CD8-positive, alpha-beta memory T cell (primary cell): ENCODE data around the gene ANTXR1. TPM values are rescaled to one million over a fixed set of nuclear protein-coding genes. Genes with fewer than 3 reads are reported as not detected.

ENCODE experiments used
- CTCF ChIA-PET: fragments of 350-600 bp; sonication (Branson Sonifier 250); formaldehyde crosslinking; loops from one replicate; lab custom pipeline; 2021; ENCODE audit warnings: antibody characterized with exemption; lab: Charles Lee
- POLR2A ChIA-PET: fragments of 350-600 bp; sonication (Branson Sonifier 250); formaldehyde crosslinking; loops from one replicate; lab custom pipeline; 2021; ENCODE audit warnings: antibody characterized with exemption; lab: Charles Lee
- DNase-seq, 5 donors: peaks; one replicate each; pipeline versions ENCODE4 v3.0.0 to v3.0.0-alpha.2; 2020 to 2022; ENCODE audit warnings: mixed read lengths in 1 of 5
- H3K27ac ChIP-seq: one replicate; pipeline ENCODE4 v1.7.0; 2013; ENCODE audit warnings: low read depth, mild to moderate bottlenecking, low read length, moderate library complexity
- H3K27me3 ChIP-seq: 2 replicates; pipeline ENCODE4 v1.7.0; 2013; ENCODE audit warnings: low read length, mild to moderate bottlenecking; ENCODE audit not compliant: insufficient read depth, poor library complexity, severe bottlenecking
- H3K36me3 ChIP-seq: 2 replicates; pipeline ENCODE4 v1.7.0; 2013; ENCODE audit warnings: mild to moderate bottlenecking, low read length, moderate library complexity; ENCODE audit not compliant: insufficient read depth
- H3K4me1 ChIP-seq: 2 replicates; pipeline ENCODE4 v1.7.0; 2013; ENCODE audit warnings: mild to moderate bottlenecking, low read length, moderate library complexity; ENCODE audit not compliant: insufficient read depth
- H3K4me3 ChIP-seq: 2 replicates; pipeline ENCODE4 v1.7.0; 2013; ENCODE audit warnings: mild to moderate bottlenecking, low read length
- H3K9me3 ChIP-seq: 2 replicates; pipeline ENCODE4 v1.7.0; 2013; ENCODE audit warnings: mild to moderate bottlenecking, low read length
- H3K27ac Mint-ChIP-seq, 8 donors: one replicate each; pipeline ENCODE4 v1.8.0; 2020 to 2021; ENCODE audit warnings: mixed read lengths in 8 of 8, mild to moderate bottlenecking in 6 of 8, inconsistent platforms in 3 of 8, moderate library complexity in 3 of 8
- H3K27me3 Mint-ChIP-seq, 2 donors: one replicate each; pipeline ENCODE4 v1.8.0; 2020 to 2021; ENCODE audit warnings: mixed read lengths in 2 of 2, mild to moderate bottlenecking in 1 of 2, moderate library complexity in 1 of 2
- H3K36me3 Mint-ChIP-seq, 3 donors: one replicate each; pipeline ENCODE4 v1.8.0; 2020 to 2021; ENCODE audit warnings: mixed read lengths in 3 of 3, inconsistent platforms in 1 of 3, mild to moderate bottlenecking in 1 of 3
- H3K4me1 Mint-ChIP-seq, 3 donors: one replicate each; pipeline ENCODE4 v1.8.0; 2020 to 2021; ENCODE audit warnings: mixed read lengths in 3 of 3, inconsistent platforms in 1 of 3, mild to moderate bottlenecking in 1 of 3
- H3K4me3 Mint-ChIP-seq, 7 donors: one replicate each; pipeline ENCODE4 v1.8.0; 2020 to 2021; ENCODE audit warnings: mixed read lengths in 7 of 7, mild to moderate bottlenecking in 6 of 7, moderate library complexity in 4 of 7, inconsistent platforms in 2 of 7
- H3K9me3 Mint-ChIP-seq, 5 donors: one replicate each; pipeline ENCODE4 v1.8.0; 2020 to 2022; ENCODE audit warnings: mixed read lengths in 5 of 5, mild to moderate bottlenecking in 3 of 5, moderate library complexity in 2 of 5, inconsistent platforms in 1 of 5
- polyA plus RNA-seq: library from polyadenylated mRNA; unstranded; fragments of 300-500 nt; fragmentation: Illumina TruSeq; gene quantifications from one replicate; pipeline ENCODE4 v1.2.3, GENCODE V29; 2021
- total RNA-seq, 2 experiments: library from RNA; stranded (reverse); gene quantifications; one replicate each; pipeline ENCODE4 v1.2.3, GENCODE V29; 2021

ANTXR1 gene
- total and polyA plus RNA-seq, 3 experiments from 2014 or later: 0.22 to 0.27 TPM; not detected in 1

- Mint-ChIP-seq H3K27ac (no peak overlapping the region), H3K9me3 (no peaks in the 10 kb centered on the region), H3K27me3 (peaks cover 10 to 40% of the 10 kb centered on the region in 2 donors), H3K36me3 (no peaks in the 10 kb centered on the region), H3K4me3 (no peak overlapping the region), H3K4me1 (no peaks in the 10 kb centered on the region)
- H3K4me3 ChIP-seq: no peak overlapping the region
- H3K9me3 ChIP-seq: no peaks in the 10 kb centered on the region
- DNase-seq: no peak
- peaks cover 5% of the 10 kb centered on the region for H3K27me3 ChIP-seq
- H3K27ac ChIP-seq: no peak overlapping the region
- no peaks in the 10 kb centered on the region for H3K36me3 ChIP-seq
- ChIA-PET POLR2A (no interaction called here), CTCF (no interaction called here)
- no peaks in the 10 kb centered on the region for H3K4me1 ChIP-seq
Observed at GRCh38 chr2:68974946-68975665, 37.9 kb upstream of the ANTXR1 start.

- Mint-ChIP-seq H3K4me3 (no peak overlapping the region), H3K4me1 (no peaks in the 10 kb centered on the region), H3K27me3 (peaks cover 13 to 42% of the 10 kb centered on the region in 2 donors), H3K27ac (no peak overlapping the region), H3K36me3 (no peaks in the 10 kb centered on the region), H3K9me3 (no peaks in the 10 kb centered on the region)
- no peak for DNase-seq
- no peaks in the 10 kb centered on the region for H3K36me3 ChIP-seq
- ChIA-PET CTCF (no interaction called here), POLR2A (no interaction called here)
- no peak overlapping the region for H3K27ac ChIP-seq
- H3K9me3 ChIP-seq: no peaks in the 10 kb centered on the region
- H3K27me3 ChIP-seq: peaks cover 7% of the 10 kb centered on the region
- H3K4me1 ChIP-seq: no peaks in the 10 kb centered on the region
- no peak overlapping the region for H3K4me3 ChIP-seq
Observed at GRCh38 chr2:68975844-68976243, 37.1 kb upstream of the ANTXR1 start.

- H3K4me3 Mint-ChIP-seq: no peak overlapping the region
- Histone ChIP-seq H3K4me1 (no peaks in the 10 kb centered on the region), H3K27me3 (peaks cover 7% of the 10 kb centered on the region), H3K36me3 (no peaks in the 10 kb centered on the region), H3K27ac (no peak overlapping the region), H3K4me3 (no peak overlapping the region), H3K9me3 (no peaks in the 10 kb centered on the region)
- H3K27ac Mint-ChIP-seq: no peak overlapping the region
- no peaks in the 10 kb centered on the region for H3K4me1 Mint-ChIP-seq
- no peaks in the 10 kb centered on the region for H3K9me3 Mint-ChIP-seq
- H3K36me3 Mint-ChIP-seq: peaks cover 0 to 3% (median 0%) of the 10 kb centered on the region in 3 donors
- no peak for DNase-seq
- H3K27me3 Mint-ChIP-seq: peaks cover 15 to 51% of the 10 kb centered on the region in 2 donors
- ChIA-PET CTCF (no interaction called here), POLR2A (no interaction called here)
Observed at GRCh38 chr2:68977453-68977852, 35.5 kb upstream of the ANTXR1 start.

GRCh38 chr2:68978098-68978497 is 34.9 kb upstream of the ANTXR1 start:
- no peaks in the 10 kb centered on the region for H3K9me3 ChIP-seq
- Mint-ChIP-seq H3K9me3 (no peaks in the 10 kb centered on the region), H3K4me1 (no peaks in the 10 kb centered on the region), H3K4me3 (no peak overlapping the region), H3K27ac (no peak overlapping the region), H3K27me3 (peaks cover 15 to 51% of the 10 kb centered on the region in 2 donors), H3K36me3 (peaks cover 0 to 3% (median 0%) of the 10 kb centered on the region in 3 donors)
- peaks cover 7% of the 10 kb centered on the region for H3K27me3 ChIP-seq
- H3K36me3 ChIP-seq: no peaks in the 10 kb centered on the region
- CTCF ChIA-PET: no interaction called here
- H3K4me3 ChIP-seq: no peak overlapping the region
- no peaks in the 10 kb centered on the region for H3K4me1 ChIP-seq
- DNase-seq: no peak
- POLR2A ChIA-PET: no interaction called here
- H3K27ac ChIP-seq: no peak overlapping the region

GRCh38 chr2:68980956-68981355 is 32.0 kb upstream of the ANTXR1 start:
- no peak for DNase-seq
- H3K4me3 Mint-ChIP-seq: no peak overlapping the region
- CTCF ChIA-PET: no interaction called here

GRCh38 chr2:68987021-68987503 is 25.9 kb upstream of the ANTXR1 start:
- CTCF ChIA-PET: no interaction called here
- H3K4me3 Mint-ChIP-seq: no peak overlapping the region
- H3K4me1 Mint-ChIP-seq: no peaks in the 10 kb centered on the region
- H3K27ac Mint-ChIP-seq: no peak overlapping the region
- Histone ChIP-seq H3K4me3 (no peak overlapping the region), H3K27ac (no peak overlapping the region), H3K9me3 (no peaks in the 10 kb centered on the region), H3K36me3 (no peaks in the 10 kb centered on the region), H3K4me1 (no peaks in the 10 kb centered on the region), H3K27me3 (no peaks in the 10 kb centered on the region)
- no peak for DNase-seq
- POLR2A ChIA-PET: no interaction called here
- H3K36me3 Mint-ChIP-seq: no peaks in the 10 kb centered on the region
- H3K9me3 Mint-ChIP-seq: no peaks in the 10 kb centered on the region
- peaks cover 4 to 13% of the 10 kb centered on the region in 2 donors for H3K27me3 Mint-ChIP-seq

More at GRCh38 chr2:68980956-68981355, 32.0 kb upstream of the ANTXR1 start:
- H3K27ac Mint-ChIP-seq: no peak overlapping the region
- H3K36me3 ChIP-seq: no peaks in the 10 kb centered on the region
- no peak overlapping the region for H3K27ac ChIP-seq
- peaks cover 12 to 41% of the 10 kb centered on the region in 2 donors for H3K27me3 Mint-ChIP-seq
- no peaks in the 10 kb centered on the region for H3K9me3 Mint-ChIP-seq
- POLR2A ChIA-PET: no interaction called here
- peaks cover 7% of the 10 kb centered on the region for H3K27me3 ChIP-seq
- no peaks in the 10 kb centered on the region for H3K9me3 ChIP-seq
- H3K4me1 Mint-ChIP-seq: no peaks in the 10 kb centered on the region
- H3K4me1 ChIP-seq: no peaks in the 10 kb centered on the region
- peaks cover 0 to 3% (median 0%) of the 10 kb centered on the region in 3 donors for H3K36me3 Mint-ChIP-seq
- H3K4me3 ChIP-seq: no peak overlapping the region

- H3K27me3 Mint-ChIP-seq: peaks cover 4 to 17% of the 10 kb centered on the region in 2 donors
- H3K4me3 Mint-ChIP-seq: no peak overlapping the region
- H3K9me3 Mint-ChIP-seq: no peaks in the 10 kb centered on the region
- ChIA-PET CTCF (no interaction called here), POLR2A (no interaction called here)
- Histone ChIP-seq H3K27me3 (no peaks in the 10 kb centered on the region), H3K36me3 (no peaks in the 10 kb centered on the region), H3K9me3 (no peaks in the 10 kb centered on the region), H3K4me3 (no peak overlapping the region), H3K27ac (no peak overlapping the region), H3K4me1 (no peaks in the 10 kb centered on the region)
- no peaks in the 10 kb centered on the region for H3K4me1 Mint-ChIP-seq
- DNase-seq: no peak
- no peaks in the 10 kb centered on the region for H3K36me3 Mint-ChIP-seq
- H3K27ac Mint-ChIP-seq: no peak overlapping the region
Observed at GRCh38 chr2:68989035-68989434, 23.9 kb upstream of the ANTXR1 start.

GRCh38 chr2:68992341-68992740 is 20.6 kb upstream of the ANTXR1 start:
- Mint-ChIP-seq H3K9me3 (no peaks in the 10 kb centered on the region), H3K27me3 (peaks cover 4 to 20% of the 10 kb centered on the region in 2 donors), H3K36me3 (no peaks in the 10 kb centered on the region), H3K4me1 (no peaks in the 10 kb centered on the region), H3K27ac (no peak overlapping the region), H3K4me3 (no peak overlapping the region)
- Histone ChIP-seq H3K4me1 (no peaks in the 10 kb centered on the region), H3K4me3 (no peak overlapping the region), H3K27me3 (no peaks in the 10 kb centered on the region), H3K36me3 (no peaks in the 10 kb centered on the region), H3K9me3 (no peaks in the 10 kb centered on the region), H3K27ac (no peak overlapping the region)
- no peak for DNase-seq
- POLR2A ChIA-PET: no interaction called here
- CTCF ChIA-PET: interaction anchor here (1.7 kb wide), 1 partner anchor 20 kb away, joined by 4 read pairs; the partner anchor contains the start of gene ANTXR1
